HG03575 (cell line): Measurements from ENCODE around the gene USP6.
"Not testable (repeated sequence)": the region's sequence is repeated elsewhere in the genome, so short reads cannot be mapped to it uniquely, and the experiment has no call there.

ENCODE experiments used
- ATAC-seq: cut with Tn5 transposase; IDR thresholded peaks from one replicate; pipeline ENCODE4 v1.9.1; 2021; ENCODE audit not compliant: unreplicated experiment, insufficient number of reproducible peaks, low FRiP score; ENCODE audit errors: extremely low read depth

The USP6 gene

GRCh38 chr17:5219536-5219935 lies 103.7 kb downstream of the USP6 start:
- ATAC-seq: no peak

DNA sequence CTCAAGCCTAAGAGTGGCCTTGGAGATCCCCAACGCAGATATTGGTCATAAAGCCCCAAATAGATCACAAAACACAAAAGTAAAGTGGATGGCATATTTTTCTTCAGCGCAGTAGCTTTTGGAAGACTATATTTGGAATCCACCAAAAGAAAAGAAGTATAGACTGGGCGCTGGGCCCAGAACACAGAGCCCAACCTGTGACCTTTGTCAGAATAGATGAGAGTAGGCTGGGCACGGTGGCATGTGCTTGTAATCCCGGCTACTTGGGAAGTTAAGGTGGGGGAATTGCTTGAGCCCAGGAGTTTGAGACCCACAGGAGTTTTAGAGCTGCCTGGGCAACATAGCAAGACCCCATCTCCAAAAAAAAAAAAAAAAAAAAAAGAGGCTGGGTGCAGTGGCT lies 104.2 kb downstream of the USP6 start:
- ATAC-seq: no peak

- not testable (repeated sequence) for ATAC-seq
Measured at GRCh38 chr17:5221912-5222311, 106.1 kb downstream of the USP6 start.
